SJCRH30 (cell line): Measurements from ENCODE around the gene KRTAP2-1. TPM values are rescaled to one million over a fixed set of nuclear protein-coding genes. Genes with fewer than 3 reads are reported as not detected.
"Not testable (repeated sequence)": the region's sequence is repeated elsewhere in the genome, so short reads cannot be mapped to it uniquely, and the experiment has no call there.

ENCODE experiments used
- DNase-seq, 2 experiments: peaks; one replicate each; pipeline ENCODE4 v3.0.0-alpha.2; 2015 to 2020
- H3K27ac ChIP-seq: fragments of 250-450 bp; sonication (Bioruptor Pico); 2 replicates; pipeline ENCODE4 v1.5.1; 2020; ENCODE audit warnings: mild to moderate bottlenecking, moderate library complexity
- H3K27me3 ChIP-seq: fragments of 250-450 bp; sonication (Bioruptor Pico); 2 replicates; pipeline ENCODE4 v1.5.1; 2020; ENCODE audit warnings: mild to moderate bottlenecking, moderate library complexity
- H3K36me3 ChIP-seq: fragments of 250-450 bp; sonication (Bioruptor Pico); 2 replicates; pipeline ENCODE4 v1.5.1; 2020; ENCODE audit warnings: mild to moderate bottlenecking, moderate library complexity
- H3K4me1 ChIP-seq: fragments of 250-450 bp; sonication (Bioruptor Pico); 2 replicates; pipeline ENCODE4 v1.5.1; 2020; ENCODE audit warnings: mild to moderate bottlenecking, moderate library complexity
- H3K4me3 ChIP-seq: fragments of 250-450 bp; sonication (Bioruptor Pico); 2 replicates; pipeline ENCODE4 v1.5.1; 2020; ENCODE audit warnings: mild to moderate bottlenecking, moderate library complexity
- H3K9me3 ChIP-seq: fragments of 250-450 bp; sonication (Bioruptor Pico); replicated peaks from 2 replicates; pipeline ENCODE4 v1.5.1; 2020; ENCODE audit warnings: mild to moderate bottlenecking, moderate library complexity
- total RNA-seq: library from RNA; depleted of rRNA; stranded (reverse); fragments of >200 nt; shearing (Covaris generic); gene quantifications from 2 replicates; pipeline ENCODE4 v1.2.3, GENCODE V29; 2014

Gene KRTAP2-1
- total RNA-seq, 1 experiment from 2014 or later: not detected

DNA sequence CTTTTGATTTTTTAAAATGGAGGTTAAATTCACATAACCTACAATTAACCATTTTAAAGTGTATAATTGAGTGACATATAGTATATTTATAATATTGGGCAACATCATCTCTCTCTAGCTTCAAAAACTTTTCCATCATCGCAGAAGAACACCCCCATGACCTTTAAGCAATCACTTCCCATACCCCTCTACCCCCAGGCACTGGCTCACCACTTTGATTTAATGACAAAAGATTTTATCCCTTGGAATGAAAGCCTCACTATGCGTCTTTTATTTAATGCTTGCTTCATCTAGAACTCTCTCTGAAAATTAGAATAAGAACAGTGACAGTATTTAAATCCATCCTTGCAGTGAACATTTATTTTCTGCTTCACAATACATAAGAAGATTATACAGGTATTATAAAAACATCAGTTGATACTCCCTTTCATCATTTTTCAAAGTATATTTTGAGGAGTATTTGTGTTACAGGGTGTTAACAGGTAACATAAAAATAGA lies 9.2 kb downstream of the KRTAP2-1 start:
- peaks cover 2% of the 10 kb centered on the region; the same call in 1 of the 2 replicates for H3K9me3 ChIP-seq
- no peaks in the 10 kb centered on the region for H3K27me3 ChIP-seq
- no peaks in the 10 kb centered on the region; the same call in 1 of the 2 replicates for H3K4me1 ChIP-seq
- H3K27ac ChIP-seq: no peak overlapping the region
- no peak overlapping the region for H3K4me3 ChIP-seq
- H3K36me3 ChIP-seq: no peaks in the 10 kb centered on the region
- no peak for DNase-seq

DNA sequence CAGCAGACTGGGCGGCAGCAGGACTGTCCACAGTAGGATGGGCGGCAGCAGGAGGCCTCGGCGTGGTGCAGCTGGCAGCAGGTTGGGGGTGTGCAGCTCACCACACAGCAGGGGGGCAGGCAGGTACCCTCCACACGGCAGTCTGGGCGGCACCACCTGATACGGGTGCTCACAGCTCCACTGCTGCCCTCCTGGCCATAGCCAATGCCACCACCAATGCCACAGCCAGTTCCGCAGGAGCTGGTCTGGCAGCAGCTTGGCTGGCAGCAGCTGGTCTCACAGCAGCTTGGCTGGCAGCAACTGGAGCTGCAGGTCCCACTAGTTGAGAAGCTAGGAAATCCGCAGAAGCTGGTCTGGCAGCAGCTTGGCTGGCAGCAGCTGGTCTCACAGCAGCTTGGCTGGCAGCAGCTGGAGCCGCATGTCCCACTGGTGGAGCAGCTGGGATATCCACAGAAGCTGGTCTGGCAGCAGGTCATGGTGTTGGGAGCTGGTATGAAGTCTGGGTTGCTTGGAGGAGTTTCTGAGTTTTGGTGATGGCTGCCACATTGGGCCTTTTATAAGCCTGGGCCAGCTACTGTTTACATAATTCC lies 12.7 kb downstream of the KRTAP2-1 start, which contains the start of gene KRTAP1-3:
TSS of gene KRTAP1-3 (minus strand) at position 529 of the 590 bp plus-strand sequence. CDS start at position 476, 53 bp downstream.
- H3K27me3 ChIP-seq, H3K36me3 ChIP-seq, H3K27ac ChIP-seq, H3K4me3 ChIP-seq, H3K9me3 ChIP-seq, H3K4me1 ChIP-seq: not testable (repeated sequence)
- peak; percentile 25 to 32 for DNase-seq

DNA sequence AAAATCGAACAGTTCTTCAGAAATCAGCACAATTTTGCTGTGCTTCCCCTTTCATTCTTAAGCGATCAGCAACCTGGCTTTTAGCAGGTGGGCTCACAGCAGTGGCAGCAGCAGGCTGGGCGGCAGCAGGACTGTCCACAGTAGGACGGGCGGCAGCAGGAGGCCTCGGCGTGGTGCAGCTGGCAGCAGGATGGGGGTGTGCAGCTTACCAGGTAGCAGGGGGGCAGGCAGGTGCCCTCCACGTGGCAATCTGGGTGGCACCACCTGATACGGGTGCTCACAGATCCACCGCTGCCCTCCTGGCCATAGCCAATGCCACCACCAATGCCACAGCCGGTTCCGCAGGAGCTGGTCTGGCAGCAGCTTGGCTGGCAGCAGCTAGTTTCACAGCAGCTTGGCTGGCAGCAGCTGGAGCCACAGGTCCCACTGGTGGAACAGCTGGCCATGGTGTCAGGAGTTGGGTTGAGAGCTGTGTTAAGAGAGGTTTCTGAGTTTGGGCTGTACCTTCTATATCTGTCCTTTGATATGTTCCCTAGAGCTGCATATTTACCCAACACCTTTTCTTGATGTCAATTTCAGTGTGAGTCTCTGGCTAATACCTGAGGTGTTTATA lies 17.4 kb downstream of the KRTAP2-1 start, which contains the start of gene KRTAP1-4:
TSS of gene KRTAP1-4 (minus strand) at position 563 of the 613 bp plus-strand sequence. CDS start at position 446, 117 bp downstream.
- Histone ChIP-seq H3K36me3 (no peaks in the 10 kb centered on the region), H3K9me3 (no peaks in the 10 kb centered on the region), H3K27me3 (no peaks in the 10 kb centered on the region), H3K4me3 (no peak within 1 kb of the TSS), H3K27ac (no peak within 1 kb of the TSS), H3K4me1 (no peaks in the 10 kb centered on the region; the same call in 1 of the 2 replicates)
- DNase-seq: no peak

GRCh38 chr17:41026715-41027471 lies 20.2 kb downstream of the KRTAP2-1 start, which contains the start of gene KRTAP1-5:
Gene KRTAP1-5 (minus strand): TSS chr17:41027208. CDS start chr17:41027155, 53 bp downstream.
- 0 out of 2 replicates have a peak, but pooled peaks cover 5% of the 10 kb centered on the region for H3K9me3 ChIP-seq
- no peaks in the 10 kb centered on the region for H3K27me3 ChIP-seq
- H3K4me3 ChIP-seq: no peak within 1 kb of the TSS
- no peaks in the 10 kb centered on the region for H3K36me3 ChIP-seq
- H3K4me1 ChIP-seq: no peaks in the 10 kb centered on the region
- no peak within 1 kb of the TSS for H3K27ac ChIP-seq
- peak; percentile 24 to 36 for DNase-seq

DNA sequence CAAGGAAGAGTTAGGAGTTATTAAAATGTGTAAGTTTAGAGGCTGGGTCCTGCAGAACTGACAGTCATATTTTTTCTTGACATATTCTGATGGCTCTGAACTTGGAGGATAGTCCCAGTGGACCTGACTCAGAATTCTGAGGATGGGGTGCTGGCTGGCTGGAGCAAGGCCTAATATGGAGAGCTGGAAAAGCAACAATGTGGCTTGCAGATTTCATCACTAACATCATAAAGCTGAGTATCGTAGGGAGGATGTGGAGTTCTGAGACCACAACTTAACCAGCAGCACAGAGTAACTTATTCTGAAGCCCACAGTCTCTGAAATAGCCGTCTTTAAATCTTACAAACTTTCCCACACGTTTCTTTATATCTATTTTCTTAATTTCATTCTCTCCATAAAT lies 22.4 kb downstream of the KRTAP2-1 start:
- Histone ChIP-seq H3K4me1 (no peaks in the 10 kb centered on the region), H3K27ac (no peak overlapping the region), H3K27me3 (no peaks in the 10 kb centered on the region), H3K9me3 (0 out of 2 replicates have a peak, but pooled peaks cover 5% of the 10 kb centered on the region), H3K36me3 (no peaks in the 10 kb centered on the region), H3K4me3 (no peak overlapping the region)
- no peak for DNase-seq

DNA sequence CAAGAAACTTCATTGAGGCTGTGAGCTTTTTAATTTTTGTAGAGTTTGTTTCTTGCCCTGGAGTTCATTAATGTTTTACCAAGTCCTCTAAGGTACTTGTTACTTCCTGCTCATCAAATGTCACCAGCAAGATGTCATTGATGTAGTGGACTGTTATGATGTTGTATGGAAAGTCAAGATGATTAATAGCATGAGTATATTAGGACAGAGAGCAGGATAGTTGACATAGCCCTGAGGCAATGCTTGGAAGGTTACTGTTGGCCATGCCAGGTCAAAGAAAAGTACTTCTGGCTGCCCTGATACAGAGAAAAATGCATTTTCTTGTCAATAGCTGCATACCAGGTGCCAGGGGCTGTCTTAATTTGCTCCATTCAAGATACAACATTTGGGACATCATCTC lies 26.8 kb downstream of the KRTAP2-1 start:
- 0 out of 2 replicates have a peak, but pooled peaks cover 5% of the 10 kb centered on the region for H3K9me3 ChIP-seq
- DNase-seq: no peak
- no peak overlapping the region for H3K27ac ChIP-seq
- H3K4me3 ChIP-seq: no peak overlapping the region
- no peaks in the 10 kb centered on the region for H3K4me1 ChIP-seq
- H3K36me3 ChIP-seq: no peaks in the 10 kb centered on the region
- H3K27me3 ChIP-seq: no peaks in the 10 kb centered on the region

- DNase-seq: no peak
- Histone ChIP-seq H3K4me3 (no peak overlapping the region), H3K27ac (no peak overlapping the region), H3K4me1 (no peaks in the 10 kb centered on the region), H3K9me3 (0 out of 2 replicates have a peak, but pooled peaks cover 5% of the 10 kb centered on the region), H3K27me3 (no peaks in the 10 kb centered on the region), H3K36me3 (no peaks in the 10 kb centered on the region)
These were observed 27.7 kb downstream of the KRTAP2-1 start for GRCh38 chr17:41019415-41019814.

DNA sequence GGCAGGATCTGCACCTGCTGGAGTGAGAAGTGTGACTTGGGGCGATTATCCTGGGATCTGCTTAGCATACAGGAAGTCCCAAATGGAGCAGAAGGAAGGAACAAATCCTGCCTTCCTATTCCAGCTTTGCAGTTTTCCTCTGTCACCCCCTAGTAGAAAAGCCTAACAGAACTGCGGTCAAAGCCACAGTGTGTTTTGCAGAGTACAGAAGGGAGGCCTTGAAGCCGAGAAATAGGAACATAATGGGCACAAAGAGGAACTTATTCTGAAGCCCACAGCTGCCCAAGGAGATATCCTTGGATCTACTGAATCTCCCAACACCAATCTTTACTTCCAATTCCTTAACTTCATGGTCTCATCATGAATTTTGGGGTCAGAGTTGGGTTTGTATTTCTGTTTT lies 28.6 kb downstream of the KRTAP2-1 start:
- Histone ChIP-seq H3K9me3 (0 out of 2 replicates have a peak, but pooled peaks cover 5% of the 10 kb centered on the region), H3K27ac (no peak overlapping the region), H3K4me1 (peaks cover 8% of the 10 kb centered on the region), H3K27me3 (no peaks in the 10 kb centered on the region), H3K4me3 (no peak overlapping the region), H3K36me3 (no peaks in the 10 kb centered on the region)
- DNase-seq: no peak

DNA sequence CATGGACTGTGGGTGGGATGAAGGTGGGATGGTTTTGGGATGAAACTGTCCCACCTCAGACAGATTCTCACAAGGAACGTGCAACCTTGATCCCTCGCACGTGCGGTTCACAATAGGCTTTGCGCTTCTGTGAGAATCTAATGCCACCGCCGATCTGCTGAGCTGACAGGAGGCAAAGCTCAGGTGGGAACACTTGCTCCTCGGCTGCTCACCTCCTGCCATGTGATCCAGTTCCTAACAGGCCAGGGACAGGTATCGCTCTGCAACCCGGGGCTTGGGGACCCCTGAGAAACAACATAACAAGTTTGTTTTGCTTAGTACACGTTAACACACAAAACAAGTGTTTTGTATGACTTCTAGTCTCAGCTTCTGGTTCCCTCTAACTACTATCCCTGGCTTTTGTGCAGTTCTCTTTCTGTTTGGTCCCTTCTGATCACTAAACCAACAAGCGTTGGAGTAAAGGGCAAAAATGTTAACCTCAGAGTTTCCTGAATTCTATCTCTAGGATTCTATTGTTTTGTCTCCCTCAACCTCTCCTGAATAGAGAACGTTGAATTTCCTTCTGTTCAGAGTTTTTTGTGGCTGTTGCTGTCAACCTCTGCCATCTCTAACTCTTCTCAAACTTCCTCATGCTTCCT lies 30.4 kb downstream of the KRTAP2-1 start:
- H3K36me3 ChIP-seq: no peaks in the 10 kb centered on the region
- no peak for DNase-seq
- no peak overlapping the region for H3K27ac ChIP-seq
- no peaks in the 10 kb centered on the region for H3K9me3 ChIP-seq
- H3K4me1 ChIP-seq: peaks cover 17% of the 10 kb centered on the region
- no peak overlapping the region for H3K4me3 ChIP-seq
- no peaks in the 10 kb centered on the region for H3K27me3 ChIP-seq

- Histone ChIP-seq H3K36me3 (no peaks in the 10 kb centered on the region), H3K4me1 (peaks cover 17% of the 10 kb centered on the region), H3K4me3 (no peak overlapping the region), H3K9me3 (no peaks in the 10 kb centered on the region), H3K27me3 (no peaks in the 10 kb centered on the region), H3K27ac (no peak overlapping the region)
- DNase-seq: no peak
These were observed 31.7 kb downstream of the KRTAP2-1 start for GRCh38 chr17:41015454-41015853.

DNA sequence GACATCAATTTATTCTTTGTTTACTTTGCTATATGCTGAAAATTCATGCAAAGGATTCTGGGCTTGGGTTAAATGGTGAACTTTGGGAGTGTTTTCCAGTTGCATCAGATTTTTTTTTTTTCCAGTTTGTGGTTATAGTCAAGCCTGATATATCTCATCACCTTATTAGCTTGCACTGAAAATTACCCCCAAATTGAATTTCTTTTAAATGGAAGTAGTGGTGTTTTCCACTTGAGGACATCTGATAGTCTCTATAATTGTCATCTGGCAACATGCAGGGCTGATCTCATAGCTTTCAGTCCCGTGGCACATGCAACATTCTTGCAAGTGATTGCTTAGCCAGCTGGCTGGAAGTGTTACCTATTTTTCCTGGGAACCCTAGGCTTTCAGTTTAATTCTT lies 33.5 kb downstream of the KRTAP2-1 start:
- Histone ChIP-seq H3K9me3 (no peaks in the 10 kb centered on the region), H3K27ac (peak overlapping the region; percentile 55; the same call in 1 of the 2 replicates), H3K27me3 (no peaks in the 10 kb centered on the region), H3K4me3 (no peak overlapping the region), H3K4me1 (peaks cover 17% of the 10 kb centered on the region), H3K36me3 (no peaks in the 10 kb centered on the region)
- peak; percentile 24 to 49 for DNase-seq

DNA sequence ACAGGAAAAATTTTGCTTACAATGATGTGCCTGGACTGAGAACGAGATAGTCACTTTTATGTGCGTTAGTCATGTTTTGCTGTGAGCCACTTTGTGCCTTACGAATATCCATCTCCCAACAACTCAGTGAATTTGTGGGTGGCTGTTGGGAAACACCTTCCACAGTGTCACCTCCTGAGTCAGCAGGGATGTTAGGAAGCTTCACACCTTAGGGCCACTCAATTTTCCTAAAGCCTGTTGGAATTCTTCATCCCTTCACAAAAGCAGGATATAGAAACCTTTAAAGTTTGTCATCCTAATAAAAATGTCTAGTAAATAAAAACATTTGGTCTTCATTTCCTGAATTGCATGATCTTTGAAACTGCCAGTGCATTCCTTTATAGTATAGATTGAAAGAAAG lies 33.9 kb downstream of the KRTAP2-1 start:
- no peak for DNase-seq
- no peaks in the 10 kb centered on the region for H3K27me3 ChIP-seq

DNA sequence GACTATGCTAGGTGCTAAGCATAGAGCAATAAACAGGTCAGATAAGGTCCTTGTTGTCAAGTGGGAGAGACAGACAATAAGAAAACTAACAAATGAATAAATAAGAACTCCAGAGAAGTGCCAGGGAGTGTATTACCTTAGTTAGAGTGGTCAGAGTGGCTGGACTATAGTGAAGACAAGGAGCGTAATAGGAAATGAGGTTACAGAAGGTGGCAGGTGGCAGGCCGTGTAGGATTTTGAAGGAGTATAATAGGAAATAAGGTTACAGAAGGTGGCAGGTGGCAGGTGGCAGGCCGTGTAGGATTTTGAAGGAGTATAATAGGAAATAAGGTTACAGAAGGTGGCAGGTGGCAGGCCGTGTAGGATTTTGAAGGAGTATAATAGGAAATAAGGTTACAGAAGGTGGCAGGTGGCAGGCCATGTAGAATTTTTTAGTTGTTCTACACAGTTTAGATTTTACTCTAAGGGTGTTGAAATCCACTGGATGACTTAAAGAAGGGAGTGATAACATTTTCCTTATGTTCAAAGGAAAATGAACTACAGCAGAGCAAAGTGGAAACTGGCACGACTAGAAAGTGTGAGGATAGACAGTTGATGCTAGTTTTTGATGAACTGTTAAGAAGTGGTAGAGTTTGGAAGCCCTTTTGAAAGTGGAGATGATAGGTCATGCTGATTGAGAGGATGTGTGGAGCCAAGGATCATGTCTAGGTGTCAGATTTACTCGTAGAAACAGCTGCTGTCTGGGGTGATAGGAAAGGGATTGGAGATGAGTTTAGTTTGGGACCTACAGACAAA lies 34.6 kb downstream of the KRTAP2-1 start:
- Histone ChIP-seq H3K36me3 (no peaks in the 10 kb centered on the region), H3K9me3 (no peaks in the 10 kb centered on the region), H3K27me3 (no peaks in the 10 kb centered on the region), H3K4me1 (peaks cover 17% of the 10 kb centered on the region), H3K4me3 (no peak overlapping the region), H3K27ac (peak overlapping the region; percentile 55)
- peak; percentile 21 to 71 for DNase-seq

More for the DNA sequence above, 33.9 kb downstream of the KRTAP2-1 start:
- Histone ChIP-seq H3K4me1 (peaks cover 17% of the 10 kb centered on the region), H3K36me3 (no peaks in the 10 kb centered on the region), H3K27ac (peak overlapping the region; percentile 55), H3K9me3 (no peaks in the 10 kb centered on the region), H3K4me3 (no peak overlapping the region)

GRCh38 chr17:41010441-41010840 lies 36.7 kb downstream of the KRTAP2-1 start:
- no peak overlapping the region for H3K27ac ChIP-seq
- no peaks in the 10 kb centered on the region for H3K36me3 ChIP-seq
- no peaks in the 10 kb centered on the region for H3K27me3 ChIP-seq
- no peak for DNase-seq
- no peaks in the 10 kb centered on the region for H3K9me3 ChIP-seq
- H3K4me3 ChIP-seq: no peak overlapping the region
- peaks cover 17% of the 10 kb centered on the region for H3K4me1 ChIP-seq
